ENCODE data around the gene GFRA1. TPM values are rescaled to one million over a fixed set of nuclear protein-coding genes. Genes with fewer than 3 reads are reported as not detected.

Gene GFRA1
- total and polyA plus RNA-seq, 2 of the 8 experiments (the other 6 are each of a cell fraction or from before 2014, with no cell fraction given) = 1.1 to 2.0 TPM

GRCh38 chr10:116207690-116208089 lies 65.3 kb downstream of the GFRA1 start:
- H3K9me3 ChIP-seq (ENCODE audit: insufficient read depth in 2 of 2, low read depth in 1 of 2, low read length in 1 of 2) = no peaks in the 10 kb centered on the region
- no peak overlapping the region for H3K4ac ChIP-seq (replicated peaks; ENCODE audit: insufficient read length, low read depth, low read length)
- H4K91ac ChIP-seq (replicated peaks; ENCODE audit: insufficient read length, low read length) = no peak overlapping the region
- H2BK15ac ChIP-seq (ENCODE audit: low read length) = no peak overlapping the region
- no peak overlapping the region for H2BK120ac ChIP-seq (replicated peaks; ENCODE audit: low read depth, low read length)
- no peak for TF ChIP-seq NANOG (IDR thresholded peaks at IDR 0.05; ENCODE audit: insufficient read depth, low read depth, low read length, poor library complexity, severe bottlenecking)
- TF ChIP-seq GTF2F1 (IDR thresholded peaks at IDR 0.05; ENCODE audit: borderline replicate concordance, low read depth, low read length) = no peak
- TF ChIP-seq ASH2L (IDR thresholded peaks at IDR 0.05; ENCODE audit: low read length) = no peak
- no peak for TF ChIP-seq YY1 (IDR thresholded peaks at IDR 0.05; ENCODE audit: low read depth, low read length)
- TF ChIP-seq POLR2AphosphoS5 (IDR thresholded peaks at IDR 0.05; ENCODE audit: low read depth, low read length) = no peak
- TF ChIP-seq CHD1 (IDR thresholded peaks at IDR 0.05; ENCODE audit: low read depth, low read length) = no peak
- no peak for TF ChIP-seq CREB1 (IDR thresholded peaks at IDR 0.05)
- H3K4me2 ChIP-seq (ENCODE audit: insufficient read depth in 1 of 2, low read depth in 2 of 2, low read length in 2 of 2) = no peak overlapping the region
- no peak overlapping the region for H2AK5ac ChIP-seq (ENCODE audit: low read depth, low read length)
- no peaks in the 10 kb centered on the region for H3K4me1 ChIP-seq (replicated peaks in 1 of 4; ENCODE audit: control insufficient read depth in 3 of 4, insufficient read depth in 4 of 4, low read length in 3 of 4)
- H2BK20ac ChIP-seq (ENCODE audit: low read length) = no peak overlapping the region
- DNase-seq (ENCODE audit: low read depth in 1 of 2, low spot score in 2 of 2) (no peak), FAIRE-seq (no peak)
- WGBS, 2 experiments (ENCODE audit: extremely low coverage in 1 of 2, insufficient coverage in 1 of 2, insufficient read length in 1 of 2, insufficient replicate concordance in 2 of 2, low coverage in 1 of 2, low lambda C conversion rate in 2 of 2, missing lambda C conversion rate in 1 of 2) = 98% methylated on average over 7 of the region's 7 CpGs; no CpG with 5 or more reads in 1 of the 2 experiments
- no peak overlapping the region; the same call in 1 of the 2 replicates for H2AFZ ChIP-seq (ENCODE audit: low read length)
- no peak overlapping the region for H3K9ac ChIP-seq (replicated peaks in 1 of 4; ENCODE audit: extremely low read depth in 1 of 4, low read depth in 3 of 4, low read length in 3 of 4)
- no peak overlapping the region for H4K5ac ChIP-seq (ENCODE audit: insufficient read length, low read depth, low read length)
- ChIA-PET POLR2A (ENCODE audit: partially characterized antibody) (no interaction called here), CTCF (ENCODE audit: partially characterized antibody) (interaction anchor here (1.0 kb wide), 1 partner anchor 29 kb away, joined by 3 read pairs; no protein-coding TSS in a partner anchor)
- H3K79me2 ChIP-seq (ENCODE audit: control insufficient read depth in 1 of 2, insufficient read depth in 2 of 2, low read length in 2 of 2) = no peaks in the 10 kb centered on the region
- no peak overlapping the region for H3K27ac ChIP-seq (ENCODE audit: low read depth, low read length)
- no peaks in the 10 kb centered on the region for H3K27me3 ChIP-seq (replicated peaks in 1 of 4; ENCODE audit: control insufficient read depth in 3 of 4, extremely low read depth in 1 of 4, insufficient read depth in 3 of 4, low read length in 3 of 4)
- no peaks in the 10 kb centered on the region for H3K23me2 ChIP-seq (ENCODE audit: low read depth, low read length)
- H3K23ac ChIP-seq (ENCODE audit: insufficient read length) = no peak overlapping the region
- no peak overlapping the region for H2BK12ac ChIP-seq (ENCODE audit: low read depth, low read length)
- no peak overlapping the region for H4K8ac ChIP-seq (ENCODE audit: extremely low read depth, insufficient read depth, low read length)
- no peak overlapping the region for H3K56ac ChIP-seq (replicated peaks; ENCODE audit: insufficient read length, low read depth, low read length)
- H3K36me3 ChIP-seq (ENCODE audit: control insufficient read depth in 2 of 4, insufficient read depth in 4 of 4, low read length in 3 of 4) = no peaks in the 10 kb centered on the region
- H4K20me1 ChIP-seq (replicated peaks in 1 of 2; ENCODE audit: control insufficient read depth in 1 of 2, insufficient read depth in 2 of 2, low read length in 2 of 2) = no peaks in the 10 kb centered on the region
- H3K14ac ChIP-seq (ENCODE audit: insufficient read length) = no peak overlapping the region
- no peak overlapping the region for H3K4me3 ChIP-seq (ENCODE audit: extremely low read depth in 1 of 4, insufficient read depth in 2 of 4, low read depth in 3 of 4, low read length in 4 of 4)
- no peak overlapping the region for H3K18ac ChIP-seq (ENCODE audit: extremely low read depth, low read length)
- no peaks in the 10 kb centered on the region for H3K79me1 ChIP-seq (ENCODE audit: low read depth, low read length)
- H2BK5ac ChIP-seq (ENCODE audit: low read depth, low read length) = no peak overlapping the region
